Tibial nerve (tissue), 4 donors: ENCODE measurements around the gene FRZB.

Source experiments
- EP300 ChIP-seq, 2 donors: sonication (generic); formaldehyde crosslinking; IDR thresholded peaks; one replicate each; pipeline ENCODE4 v1.6.1; 2017; ENCODE audit warnings: antibody characterized with exemption in 2 of 2, mild to moderate bottlenecking in 1 of 2
- POLR2A ChIP-seq, 2 donors: fragments of 450-650 bp; IDR thresholded peaks; one replicate each; pipeline ENCODE4 v1.6.1; 2017; ENCODE audit warnings: antibody characterized with exemption in 2 of 2, mild to moderate bottlenecking in 2 of 2, moderate library complexity in 2 of 2
- TF ChIP-seq, protein P1 (sequence below), 5 experiments: fragments of 200-600 bp in 3 of 5; fragments of 450-650 bp in 2 of 5; sonication (generic) in 3 of 5; IDR thresholded peaks; one replicate each; pipeline ENCODE4 v1.5.1; 2016 to 2019; ENCODE audit warnings: antibody characterized with exemption in 5 of 5, mild to moderate bottlenecking in 3 of 5, moderate library complexity in 2 of 5

DNA sequence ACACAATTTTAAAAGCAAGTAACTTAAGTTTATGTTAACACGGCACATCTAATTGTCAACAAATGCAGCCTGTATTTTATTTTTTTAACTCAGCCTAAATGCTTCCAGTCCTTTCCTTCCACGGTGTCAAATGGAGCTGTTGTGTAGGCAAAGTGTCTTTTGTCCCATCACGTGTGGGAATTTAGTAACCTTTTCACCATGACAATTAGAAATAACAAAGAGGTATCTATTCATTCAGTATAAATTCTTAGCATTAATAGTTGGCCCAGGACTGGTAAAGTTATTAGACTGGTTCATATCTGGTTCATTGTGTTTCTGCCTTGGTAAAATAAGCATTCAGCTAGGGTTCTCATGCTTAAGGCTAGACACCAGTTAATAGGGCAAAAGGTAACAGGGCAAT lies 47.9 kb downstream of the FRZB start:
- TF ChIP-seq, protein P1, sequence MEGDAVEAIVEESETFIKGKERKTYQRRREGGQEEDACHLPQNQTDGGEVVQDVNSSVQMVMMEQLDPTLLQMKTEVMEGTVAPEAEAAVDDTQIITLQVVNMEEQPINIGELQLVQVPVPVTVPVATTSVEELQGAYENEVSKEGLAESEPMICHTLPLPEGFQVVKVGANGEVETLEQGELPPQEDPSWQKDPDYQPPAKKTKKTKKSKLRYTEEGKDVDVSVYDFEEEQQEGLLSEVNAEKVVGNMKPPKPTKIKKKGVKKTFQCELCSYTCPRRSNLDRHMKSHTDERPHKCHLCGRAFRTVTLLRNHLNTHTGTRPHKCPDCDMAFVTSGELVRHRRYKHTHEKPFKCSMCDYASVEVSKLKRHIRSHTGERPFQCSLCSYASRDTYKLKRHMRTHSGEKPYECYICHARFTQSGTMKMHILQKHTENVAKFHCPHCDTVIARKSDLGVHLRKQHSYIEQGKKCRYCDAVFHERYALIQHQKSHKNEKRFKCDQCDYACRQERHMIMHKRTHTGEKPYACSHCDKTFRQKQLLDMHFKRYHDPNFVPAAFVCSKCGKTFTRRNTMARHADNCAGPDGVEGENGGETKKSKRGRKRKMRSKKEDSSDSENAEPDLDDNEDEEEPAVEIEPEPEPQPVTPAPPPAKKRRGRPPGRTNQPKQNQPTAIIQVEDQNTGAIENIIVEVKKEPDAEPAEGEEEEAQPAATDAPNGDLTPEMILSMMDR (IDR thresholded peaks at IDR 0.05), result no peak
- no peak for TF ChIP-seq POLR2A (IDR thresholded peaks at IDR 0.05)
- no peak for TF ChIP-seq EP300 (IDR thresholded peaks at IDR 0.05)
